Body of pancreas (tissue), 4 donors: ENCODE measurements around the gene SHLD2.

Experiments
- CTCF ChIP-seq, 7 experiments: fragments of 450-650 bp in 4 of 7; fragments of 200-600 bp in 3 of 7; sonication (generic) in 3 of 7; IDR thresholded peaks; one replicate each; pipeline ENCODE4 v1.5.1; 2016 to 2019; ENCODE audit warnings: antibody characterized with exemption in 7 of 7
- POLR2A ChIP-seq, 3 donors: fragments of 450-650 bp; IDR thresholded peaks; one replicate each; pipeline ENCODE4 v1.6.1; 2016; ENCODE audit warnings: antibody characterized with exemption in 3 of 3, mild to moderate bottlenecking in 2 of 3

- TF ChIP-seq CTCF (IDR thresholded peaks at IDR 0.05) (no peak), POLR2A (IDR thresholded peaks at IDR 0.05) (no peak)
Measured at GRCh38 chr10:87079106-87079836, 15.7 kb upstream of the SHLD2 start.
